Measurements from ENCODE around the gene FOXB2.

DNA sequence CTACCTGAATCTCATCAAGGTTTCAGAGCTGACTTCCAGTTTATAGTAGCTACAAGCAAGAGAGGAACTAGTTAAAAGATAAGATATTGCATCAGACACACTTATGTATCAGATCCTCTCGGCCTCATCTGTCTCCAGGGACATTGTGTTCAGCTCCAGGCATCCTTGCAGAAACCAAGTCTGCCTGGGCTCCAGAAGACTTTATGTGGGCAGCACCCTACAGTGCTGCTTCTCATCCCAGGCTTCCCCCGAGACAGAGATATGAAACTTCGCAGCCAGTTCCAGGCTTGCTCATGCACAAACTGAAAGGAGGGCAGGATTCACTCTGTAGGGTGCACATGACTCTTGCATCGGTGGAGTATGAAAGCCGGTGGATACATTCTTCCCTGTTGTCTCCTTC is 33.9 kb upstream of the FOXB2 start:
- TF ChIP-seq POLR2A (IDR thresholded peaks at IDR 0.05), result no peak
- TF ChIP-seq, protein P1, sequence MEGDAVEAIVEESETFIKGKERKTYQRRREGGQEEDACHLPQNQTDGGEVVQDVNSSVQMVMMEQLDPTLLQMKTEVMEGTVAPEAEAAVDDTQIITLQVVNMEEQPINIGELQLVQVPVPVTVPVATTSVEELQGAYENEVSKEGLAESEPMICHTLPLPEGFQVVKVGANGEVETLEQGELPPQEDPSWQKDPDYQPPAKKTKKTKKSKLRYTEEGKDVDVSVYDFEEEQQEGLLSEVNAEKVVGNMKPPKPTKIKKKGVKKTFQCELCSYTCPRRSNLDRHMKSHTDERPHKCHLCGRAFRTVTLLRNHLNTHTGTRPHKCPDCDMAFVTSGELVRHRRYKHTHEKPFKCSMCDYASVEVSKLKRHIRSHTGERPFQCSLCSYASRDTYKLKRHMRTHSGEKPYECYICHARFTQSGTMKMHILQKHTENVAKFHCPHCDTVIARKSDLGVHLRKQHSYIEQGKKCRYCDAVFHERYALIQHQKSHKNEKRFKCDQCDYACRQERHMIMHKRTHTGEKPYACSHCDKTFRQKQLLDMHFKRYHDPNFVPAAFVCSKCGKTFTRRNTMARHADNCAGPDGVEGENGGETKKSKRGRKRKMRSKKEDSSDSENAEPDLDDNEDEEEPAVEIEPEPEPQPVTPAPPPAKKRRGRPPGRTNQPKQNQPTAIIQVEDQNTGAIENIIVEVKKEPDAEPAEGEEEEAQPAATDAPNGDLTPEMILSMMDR (IDR thresholded peaks at IDR 0.05), result no peak

All from ovary (tissue), 3 donors.